Glutamatergic neuron (in vitro differentiated cells): Measurements from ENCODE around the gene SLC26A11. TPM values are rescaled to one million over a fixed set of nuclear protein-coding genes. Genes with fewer than 3 reads are reported as not detected.
A peak's percentile ranks its signal among the peaks of the same experiment; 100 is the strongest.

Source experiments
- DNase-seq: peaks from one replicate; pipeline ENCODE4 v3.0.0; 2022
- H3K27ac Mint-ChIP-seq: one replicate; pipeline ENCODE4 v1.8.0; 2020; ENCODE audit warnings: mild to moderate bottlenecking, mixed read lengths, inconsistent platforms; ENCODE audit not compliant: unreplicated experiment
- H3K27me3 Mint-ChIP-seq: one replicate; pipeline ENCODE4 v1.8.0; 2020; ENCODE audit warnings: mild to moderate bottlenecking, moderate library complexity, mixed read lengths, inconsistent platforms; ENCODE audit not compliant: unreplicated experiment
- H3K36me3 Mint-ChIP-seq: one replicate; pipeline ENCODE4 v1.8.0; 2020; ENCODE audit warnings: mild to moderate bottlenecking, mixed read lengths, inconsistent platforms; ENCODE audit not compliant: unreplicated experiment
- H3K4me1 Mint-ChIP-seq: one replicate; pipeline ENCODE4 v1.8.0; 2020; ENCODE audit warnings: mild to moderate bottlenecking, low read depth, mixed read lengths, inconsistent platforms; ENCODE audit not compliant: unreplicated experiment
- H3K4me3 Mint-ChIP-seq: one replicate; pipeline ENCODE4 v1.8.0; 2020; ENCODE audit warnings: mild to moderate bottlenecking, mixed read lengths, inconsistent platforms; ENCODE audit not compliant: unreplicated experiment
- H3K9me3 Mint-ChIP-seq: one replicate; pipeline ENCODE4 v1.8.0; 2020; ENCODE audit warnings: mild to moderate bottlenecking, moderate library complexity, mixed read lengths, inconsistent platforms; ENCODE audit not compliant: unreplicated experiment
- total RNA-seq: library from RNA; stranded (reverse); fragmentation: NEBNext Ultra II Directional; extraction: Animal tissue kit (Norgen Biotek cat#: 25700); gene quantifications from one replicate; pipeline ENCODE4 v1.2.1, GENCODE V29; 2021; ENCODE audit not compliant: unreplicated experiment
- TF ChIP-seq, protein P1 (sequence below): fragments of 200-600 bp; sonication (generic); IDR thresholded peaks from one replicate; pipeline ENCODE4 v1.5.0; 2021; ENCODE audit not compliant: partially characterized antibody, unreplicated experiment

SLC26A11 gene
- total RNA-seq, 1 donor from 2014 or later: 15.9 TPM

DNA sequence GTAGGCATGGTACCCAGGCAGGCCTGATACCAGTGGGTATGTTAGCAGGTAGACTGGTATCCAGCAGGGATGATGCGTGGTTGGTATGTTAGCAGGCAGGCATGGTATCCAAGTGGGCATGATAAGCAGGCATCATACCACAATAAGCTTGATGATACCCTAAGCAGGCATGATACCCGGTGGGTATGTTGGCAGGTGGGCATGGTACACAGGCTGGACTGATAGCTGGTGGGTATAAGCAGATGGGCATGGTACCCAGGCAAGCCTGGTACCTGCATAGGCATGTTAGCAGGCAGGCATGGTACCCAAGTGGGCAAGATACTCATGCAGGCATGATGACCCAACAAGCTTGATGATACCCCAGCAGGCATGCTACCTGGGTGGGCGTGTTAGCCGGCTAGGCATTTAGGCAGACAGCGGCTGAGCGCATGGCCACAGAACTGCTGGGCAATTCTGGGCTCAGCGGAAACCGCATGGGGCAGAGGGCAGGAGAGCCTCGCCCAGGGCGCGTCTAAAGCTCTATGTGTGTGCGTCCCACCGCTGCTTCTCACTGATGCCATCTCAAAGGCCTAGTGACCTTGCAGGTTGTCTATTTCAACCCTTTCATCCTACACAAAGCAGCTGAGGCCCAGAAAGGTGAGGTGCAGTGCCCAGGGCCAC lies 2.4 kb upstream of the SLC26A11 start:
- Mint-ChIP-seq H3K36me3 (peaks cover 5% of the 10 kb centered on the region), H3K4me1 (peaks cover 2% of the 10 kb centered on the region), H3K27ac (no peak overlapping the region), H3K9me3 (peaks cover 1% of the 10 kb centered on the region), H3K27me3 (peaks cover 9% of the 10 kb centered on the region), H3K4me3 (no peak overlapping the region)
- TF ChIP-seq, protein P1, sequence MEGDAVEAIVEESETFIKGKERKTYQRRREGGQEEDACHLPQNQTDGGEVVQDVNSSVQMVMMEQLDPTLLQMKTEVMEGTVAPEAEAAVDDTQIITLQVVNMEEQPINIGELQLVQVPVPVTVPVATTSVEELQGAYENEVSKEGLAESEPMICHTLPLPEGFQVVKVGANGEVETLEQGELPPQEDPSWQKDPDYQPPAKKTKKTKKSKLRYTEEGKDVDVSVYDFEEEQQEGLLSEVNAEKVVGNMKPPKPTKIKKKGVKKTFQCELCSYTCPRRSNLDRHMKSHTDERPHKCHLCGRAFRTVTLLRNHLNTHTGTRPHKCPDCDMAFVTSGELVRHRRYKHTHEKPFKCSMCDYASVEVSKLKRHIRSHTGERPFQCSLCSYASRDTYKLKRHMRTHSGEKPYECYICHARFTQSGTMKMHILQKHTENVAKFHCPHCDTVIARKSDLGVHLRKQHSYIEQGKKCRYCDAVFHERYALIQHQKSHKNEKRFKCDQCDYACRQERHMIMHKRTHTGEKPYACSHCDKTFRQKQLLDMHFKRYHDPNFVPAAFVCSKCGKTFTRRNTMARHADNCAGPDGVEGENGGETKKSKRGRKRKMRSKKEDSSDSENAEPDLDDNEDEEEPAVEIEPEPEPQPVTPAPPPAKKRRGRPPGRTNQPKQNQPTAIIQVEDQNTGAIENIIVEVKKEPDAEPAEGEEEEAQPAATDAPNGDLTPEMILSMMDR: no peak
- DNase-seq: no peak

- Mint-ChIP-seq H3K4me3 (no peak overlapping the region), H3K9me3 (peaks cover 1% of the 10 kb centered on the region), H3K27me3 (peaks cover 11% of the 10 kb centered on the region), H3K27ac (no peak overlapping the region), H3K4me1 (peaks cover 2% of the 10 kb centered on the region), H3K36me3 (peaks cover 5% of the 10 kb centered on the region)
- no peak for DNase-seq
- TF ChIP-seq, protein P1: no peak
Measured at GRCh38 chr17:80218391-80218790, 1.8 kb upstream of the SLC26A11 start.

- Mint-ChIP-seq H3K4me1 (peaks cover 5% of the 10 kb centered on the region), H3K4me3 (peak overlapping the region; percentile 85), H3K27me3 (peaks cover 11% of the 10 kb centered on the region), H3K27ac (no peak overlapping the region), H3K9me3 (peaks cover 1% of the 10 kb centered on the region), H3K36me3 (peaks cover 5% of the 10 kb centered on the region)
- DNase-seq: no peak
- TF ChIP-seq, protein P1: no peak
Measured at GRCh38 chr17:80219013-80219762, 1.0 kb upstream of the SLC26A11 start.

GRCh38 chr17:80219763-80220053 lies 519 bp upstream of the SLC26A11 start:
- Mint-ChIP-seq H3K9me3 (peaks cover 1% of the 10 kb centered on the region), H3K27me3 (peaks cover 11% of the 10 kb centered on the region), H3K27ac (no peak overlapping the region), H3K4me3 (peak overlapping the region; percentile 85), H3K4me1 (peaks cover 5% of the 10 kb centered on the region), H3K36me3 (peaks cover 8% of the 10 kb centered on the region)
- TF ChIP-seq, protein P1: no peak
- no peak for DNase-seq

GRCh38 chr17:80220736-80221215 lies 549 bp downstream of the SLC26A11 start:
- Mint-ChIP-seq H3K27ac (no peak overlapping the region), H3K27me3 (peaks cover 11% of the 10 kb centered on the region), H3K4me1 (peaks cover 5% of the 10 kb centered on the region), H3K36me3 (peaks cover 8% of the 10 kb centered on the region), H3K4me3 (peak overlapping the region; percentile 82), H3K9me3 (peaks cover 1% of the 10 kb centered on the region)
- TF ChIP-seq, protein P1: no peak
- DNase-seq: no peak
